Prostate gland (tissue), 2 donors: ENCODE measurements around the gene SLITRK3.

Experiments
- POLR2A ChIP-seq: fragments of 450-650 bp; IDR thresholded peaks from one replicate; pipeline ENCODE4 v1.6.1; 2016; ENCODE audit warnings: antibody characterized with exemption, mild to moderate bottlenecking
- TF ChIP-seq, protein P1 (sequence below), 4 experiments: fragments of 200-600 bp in 2 of 4; fragments of 450-650 bp in 2 of 4; sonication (generic) in 2 of 4; IDR thresholded peaks; 1 replicate in 3 of 4; 2 replicates in 1 of 4; pipeline ENCODE4 v1.5.1; 2016 to 2019; ENCODE audit warnings: antibody characterized with exemption in 4 of 4, mild to moderate bottlenecking in 2 of 4, moderate library complexity in 2 of 4

GRCh38 chr3:165195241-165195639 is 944 bp downstream of the SLITRK3 start:
- TF ChIP-seq POLR2A, result no peak
- TF ChIP-seq, protein P1, sequence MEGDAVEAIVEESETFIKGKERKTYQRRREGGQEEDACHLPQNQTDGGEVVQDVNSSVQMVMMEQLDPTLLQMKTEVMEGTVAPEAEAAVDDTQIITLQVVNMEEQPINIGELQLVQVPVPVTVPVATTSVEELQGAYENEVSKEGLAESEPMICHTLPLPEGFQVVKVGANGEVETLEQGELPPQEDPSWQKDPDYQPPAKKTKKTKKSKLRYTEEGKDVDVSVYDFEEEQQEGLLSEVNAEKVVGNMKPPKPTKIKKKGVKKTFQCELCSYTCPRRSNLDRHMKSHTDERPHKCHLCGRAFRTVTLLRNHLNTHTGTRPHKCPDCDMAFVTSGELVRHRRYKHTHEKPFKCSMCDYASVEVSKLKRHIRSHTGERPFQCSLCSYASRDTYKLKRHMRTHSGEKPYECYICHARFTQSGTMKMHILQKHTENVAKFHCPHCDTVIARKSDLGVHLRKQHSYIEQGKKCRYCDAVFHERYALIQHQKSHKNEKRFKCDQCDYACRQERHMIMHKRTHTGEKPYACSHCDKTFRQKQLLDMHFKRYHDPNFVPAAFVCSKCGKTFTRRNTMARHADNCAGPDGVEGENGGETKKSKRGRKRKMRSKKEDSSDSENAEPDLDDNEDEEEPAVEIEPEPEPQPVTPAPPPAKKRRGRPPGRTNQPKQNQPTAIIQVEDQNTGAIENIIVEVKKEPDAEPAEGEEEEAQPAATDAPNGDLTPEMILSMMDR (IDR thresholded peaks at IDR 0.05), result no peak
